AG04450 (cell line): ENCODE results near the gene IFNAR2. TPM values are rescaled to one million over a fixed set of nuclear protein-coding genes. Genes with fewer than 3 reads are reported as not detected.

Experiments used
- CTCF ChIA-PET: fragments of 300-600, 350-600 bp; formaldehyde crosslinking; extraction: SDS; loops from one replicate; lab custom pipeline; 2022; ENCODE audit warnings: antibody characterized with exemption, inconsistent platforms; lab: Charles Lee
- POLR2A ChIA-PET: fragments of 350-600 bp; formaldehyde crosslinking; extraction: SDS; loops from one replicate; lab custom pipeline; 2021; ENCODE audit warnings: antibody characterized with exemption, inconsistent platforms; lab: Yijun Ruan, JAX
- DNase-seq: peaks from one replicate; pipeline ENCODE4 v3.0.0-alpha.2; 2011; ENCODE audit warnings: low read depth, low spot score
- H3K27ac ChIP-seq: one replicate; pipeline ENCODE4 v1.5.1; 2012; ENCODE audit warnings: low read depth, low read length, control low read depth
- H3K27me3 ChIP-seq: one replicate; pipeline ENCODE4 v1.6.0; 2012; ENCODE audit warnings: low read length; ENCODE audit not compliant: control insufficient read depth, insufficient read depth
- H3K4me3 ChIP-seq: 2 replicates; pipeline ENCODE4 v1.5.1; 2011; ENCODE audit warnings: mild to moderate bottlenecking, low read depth, low read length, control low read depth
- H3K9me3 ChIP-seq: 2 replicates; pipeline ENCODE4 v1.5.1; 2012; ENCODE audit warnings: low read length; ENCODE audit not compliant: control insufficient read depth, insufficient read depth
- CTCF ChIP-seq: IDR thresholded peaks from 2 replicates; pipeline ENCODE4 v1.5.1; 2011; ENCODE audit warnings: low read depth, low read length, control low read depth, inconsistent platforms
- polyA plus RNA-seq: library from polyadenylated mRNA; depleted of rRNA; stranded (reverse); fragments of >200 nt; gene quantifications from 2 replicates; pipeline ENCODE4 v1.2.3, GENCODE V29; 2011

Gene IFNAR2
- polyA plus RNA-seq, 1 experiment: 30.8 TPM

DNA sequence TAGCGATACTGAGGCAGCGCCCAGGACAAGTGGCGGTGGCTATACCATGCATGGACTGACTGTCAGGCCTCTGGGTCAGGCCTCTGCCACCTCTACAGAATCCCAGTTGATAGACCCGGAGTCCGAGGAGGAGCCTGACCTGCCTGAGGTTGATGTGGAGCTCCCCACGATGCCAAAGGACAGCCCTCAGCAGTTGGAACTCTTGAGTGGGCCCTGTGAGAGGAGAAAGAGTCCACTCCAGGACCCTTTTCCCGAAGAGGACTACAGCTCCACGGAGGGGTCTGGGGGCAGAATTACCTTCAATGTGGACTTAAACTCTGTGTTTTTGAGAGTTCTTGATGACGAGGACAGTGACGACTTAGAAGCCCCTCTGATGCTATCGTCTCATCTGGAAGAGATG is 33.2 kb downstream of the IFNAR2 start:
- H3K9me3 ChIP-seq: peaks cover 3% of the 10 kb centered on the region; the same call in 1 of the 2 replicates
- no peak overlapping the region for H3K4me3 ChIP-seq
- no peaks in the 10 kb centered on the region for H3K27me3 ChIP-seq
- H3K27ac ChIP-seq: no peak overlapping the region
- no peak for DNase-seq
- POLR2A ChIA-PET: no interaction called here
- no peak for TF ChIP-seq CTCF
- CTCF ChIA-PET: interaction anchor here (0.5 kb wide), 1 partner anchor 182 kb away, joined by 5 read pairs; no protein-coding TSS in a partner anchor

- POLR2A ChIA-PET: no interaction called here
Measured at GRCh38 chr21:33264561-33264960, 34.8 kb downstream of the IFNAR2 start.

GRCh38 chr21:33265664-33266049 is 35.9 kb downstream of the IFNAR2 start:
- H3K9me3 ChIP-seq: no peaks in the 10 kb centered on the region
- H3K4me3 ChIP-seq: peak overlapping the region; percentile 77
- POLR2A ChIA-PET: interaction anchor here (1.0 kb wide), 1 partner anchor 59 kb away, joined by 5 read pairs; the partner anchor contains the start of gene IFNAR1
- TF ChIP-seq CTCF: no peak
- no peaks in the 10 kb centered on the region for H3K27me3 ChIP-seq
- CTCF ChIA-PET: no interaction called here
- DNase-seq: no peak
- no peak overlapping the region for H3K27ac ChIP-seq

More at GRCh38 chr21:33264561-33264960, 34.8 kb downstream of the IFNAR2 start:
- Histone ChIP-seq H3K27me3 (no peaks in the 10 kb centered on the region), H3K9me3 (no peaks in the 10 kb centered on the region), H3K27ac (no peak overlapping the region), H3K4me3 (no peak overlapping the region)
- DNase-seq: no peak
- no peak for TF ChIP-seq CTCF
- CTCF ChIA-PET: no interaction called here

DNA sequence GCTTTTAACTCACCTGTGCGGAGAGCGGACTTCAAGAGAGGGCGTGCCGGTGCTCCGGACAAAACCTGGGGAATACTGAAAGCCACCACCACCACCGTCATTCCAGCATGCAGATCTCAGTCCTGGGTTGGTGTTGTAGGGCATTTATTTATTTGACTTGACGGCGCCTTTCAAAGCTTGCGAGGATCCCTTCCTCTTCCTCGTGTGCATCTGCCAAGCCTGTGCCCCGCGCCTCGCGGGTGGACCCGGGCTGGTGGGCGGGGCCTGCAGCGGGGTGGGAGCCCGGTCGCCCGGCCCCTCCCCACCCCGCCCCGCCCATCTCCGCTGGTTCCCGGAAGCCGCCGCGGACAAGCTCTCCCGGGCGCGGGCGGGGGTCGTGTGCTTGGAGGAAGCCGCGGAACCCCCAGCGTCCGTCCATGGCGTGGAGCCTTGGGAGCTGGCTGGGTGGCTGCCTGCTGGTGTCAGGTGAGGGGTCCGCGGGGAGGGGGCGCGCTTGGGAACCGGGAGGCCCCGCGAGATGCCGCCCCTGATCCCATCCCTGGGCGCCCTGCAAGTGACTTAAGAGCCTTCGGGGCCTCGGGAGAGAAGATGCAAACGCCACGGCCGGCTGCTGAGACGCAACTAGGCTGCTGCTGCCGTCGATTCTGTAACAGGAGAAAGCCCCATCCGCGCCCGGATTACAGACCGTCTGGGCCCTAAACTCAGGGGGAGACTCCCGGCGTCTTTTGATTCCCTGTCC is 36.5 kb downstream of the IFNAR2 start, which contains the start of gene IL10RB:
Gene IL10RB, plus strand, starts transcription at position 318 of the 739 bp plus-strand sequence. Its CDS starts 99 bp downstream, at position 417.
- TF ChIP-seq CTCF: no peak
- ChIA-PET POLR2A (interaction anchor here (0.5 to 1.0 kb wide), 2 partner anchors 59 to 161 kb away, joined by 5 to 6 read pairs; partner anchors contain the start of gene IFNAR1), CTCF (no interaction called here)
- no peak for DNase-seq
- H3K9me3 ChIP-seq: no peaks in the 10 kb centered on the region
- no peaks in the 10 kb centered on the region for H3K27me3 ChIP-seq
- peak within 1 kb of the TSS; percentile 77 for H3K4me3 ChIP-seq
- peak within 1 kb of the TSS; percentile 61 for H3K27ac ChIP-seq

- no peak for TF ChIP-seq CTCF
- Histone ChIP-seq H3K4me3 (peak overlapping the region; percentile 77), H3K9me3 (no peaks in the 10 kb centered on the region), H3K27ac (peak overlapping the region; percentile 61), H3K27me3 (no peaks in the 10 kb centered on the region)
- ChIA-PET CTCF (no interaction called here), POLR2A (interaction anchor here (0.5 to 1.0 kb wide), 2 partner anchors 58 to 161 kb away, joined by 5 to 6 read pairs; partner anchors contain the start of gene IFNAR1)
- DNase-seq: no peak
Measured at GRCh38 chr21:33266789-33267135, 37.0 kb downstream of the IFNAR2 start.
